Measurements from ENCODE around the gene CLCN7. TPM values are rescaled to one million over a fixed set of nuclear protein-coding genes. Genes with fewer than 3 reads are reported as not detected.

Gene CLCN7
- total RNA-seq, 1 donor from 2014 or later = 45.3 TPM

DNA sequence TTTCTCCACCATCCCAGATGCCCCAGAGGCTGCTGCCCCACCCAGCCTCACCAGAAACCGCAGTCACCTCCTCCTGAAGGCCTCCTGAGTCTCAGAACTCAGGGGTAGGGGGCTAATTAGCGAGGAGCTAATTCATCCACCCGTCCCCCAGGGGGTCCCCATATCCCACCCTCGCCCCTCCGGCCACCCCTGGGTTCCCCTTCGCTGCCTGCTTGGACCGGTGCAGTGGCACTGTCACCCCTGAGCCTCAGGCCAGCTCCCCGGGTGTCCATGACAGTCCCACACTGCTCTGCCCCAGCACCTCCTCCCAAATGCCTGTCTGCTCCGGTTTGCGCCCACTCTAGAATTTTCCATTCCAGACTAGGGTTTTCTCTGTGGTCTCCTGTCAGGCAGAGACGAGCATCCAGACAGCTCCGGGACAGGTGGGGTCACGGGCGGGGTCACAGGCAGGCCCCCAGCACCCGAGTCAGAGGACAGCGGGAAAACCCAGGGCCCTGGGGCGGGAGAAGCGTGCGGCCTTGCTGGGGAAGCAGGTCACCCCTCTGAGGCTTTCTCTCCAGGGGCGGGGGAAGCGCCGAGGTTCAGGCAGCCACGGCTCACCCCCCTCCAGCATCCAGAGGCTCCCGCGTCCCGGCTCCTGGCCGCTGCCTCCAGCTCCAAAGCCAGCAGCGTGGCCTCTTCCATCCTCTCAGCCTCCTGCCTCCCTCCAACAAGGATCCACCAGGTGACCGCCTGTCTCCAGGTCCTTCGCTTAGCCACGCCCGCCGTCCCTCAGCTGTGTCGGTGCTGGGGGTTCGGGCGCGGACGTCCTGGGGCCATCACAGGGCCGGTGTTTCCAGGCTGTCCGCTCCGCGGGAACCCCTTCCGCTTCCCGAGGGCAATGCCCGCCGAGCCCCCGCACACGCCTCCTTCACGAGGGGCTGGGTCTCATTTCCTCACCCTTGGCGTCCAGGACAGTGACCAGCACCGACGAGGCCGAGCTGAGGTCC, 47.1 kb downstream of the CLCN7 start:
- Histone ChIP-seq H3K27me3 (ENCODE audit: low read depth) (no peaks in the 10 kb centered on the region), H3K36me3 (no peaks in the 10 kb centered on the region), H3K27ac (replicated peaks) (no peak overlapping the region), H3K4me3 (peak overlapping the region; percentile 24), H3K4me1 (peaks cover 11% of the 10 kb centered on the region), H3K9me3 (replicated peaks) (no peaks in the 10 kb centered on the region)
- no peak for DNase-seq
- intact Hi-C loops (cut with micrococcal nuclease) = no loop called here
- TF ChIP-seq, protein P1, sequence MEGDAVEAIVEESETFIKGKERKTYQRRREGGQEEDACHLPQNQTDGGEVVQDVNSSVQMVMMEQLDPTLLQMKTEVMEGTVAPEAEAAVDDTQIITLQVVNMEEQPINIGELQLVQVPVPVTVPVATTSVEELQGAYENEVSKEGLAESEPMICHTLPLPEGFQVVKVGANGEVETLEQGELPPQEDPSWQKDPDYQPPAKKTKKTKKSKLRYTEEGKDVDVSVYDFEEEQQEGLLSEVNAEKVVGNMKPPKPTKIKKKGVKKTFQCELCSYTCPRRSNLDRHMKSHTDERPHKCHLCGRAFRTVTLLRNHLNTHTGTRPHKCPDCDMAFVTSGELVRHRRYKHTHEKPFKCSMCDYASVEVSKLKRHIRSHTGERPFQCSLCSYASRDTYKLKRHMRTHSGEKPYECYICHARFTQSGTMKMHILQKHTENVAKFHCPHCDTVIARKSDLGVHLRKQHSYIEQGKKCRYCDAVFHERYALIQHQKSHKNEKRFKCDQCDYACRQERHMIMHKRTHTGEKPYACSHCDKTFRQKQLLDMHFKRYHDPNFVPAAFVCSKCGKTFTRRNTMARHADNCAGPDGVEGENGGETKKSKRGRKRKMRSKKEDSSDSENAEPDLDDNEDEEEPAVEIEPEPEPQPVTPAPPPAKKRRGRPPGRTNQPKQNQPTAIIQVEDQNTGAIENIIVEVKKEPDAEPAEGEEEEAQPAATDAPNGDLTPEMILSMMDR (IDR thresholded peaks at IDR 0.05; ENCODE audit: borderline replicate concordance) = no peak

DNA sequence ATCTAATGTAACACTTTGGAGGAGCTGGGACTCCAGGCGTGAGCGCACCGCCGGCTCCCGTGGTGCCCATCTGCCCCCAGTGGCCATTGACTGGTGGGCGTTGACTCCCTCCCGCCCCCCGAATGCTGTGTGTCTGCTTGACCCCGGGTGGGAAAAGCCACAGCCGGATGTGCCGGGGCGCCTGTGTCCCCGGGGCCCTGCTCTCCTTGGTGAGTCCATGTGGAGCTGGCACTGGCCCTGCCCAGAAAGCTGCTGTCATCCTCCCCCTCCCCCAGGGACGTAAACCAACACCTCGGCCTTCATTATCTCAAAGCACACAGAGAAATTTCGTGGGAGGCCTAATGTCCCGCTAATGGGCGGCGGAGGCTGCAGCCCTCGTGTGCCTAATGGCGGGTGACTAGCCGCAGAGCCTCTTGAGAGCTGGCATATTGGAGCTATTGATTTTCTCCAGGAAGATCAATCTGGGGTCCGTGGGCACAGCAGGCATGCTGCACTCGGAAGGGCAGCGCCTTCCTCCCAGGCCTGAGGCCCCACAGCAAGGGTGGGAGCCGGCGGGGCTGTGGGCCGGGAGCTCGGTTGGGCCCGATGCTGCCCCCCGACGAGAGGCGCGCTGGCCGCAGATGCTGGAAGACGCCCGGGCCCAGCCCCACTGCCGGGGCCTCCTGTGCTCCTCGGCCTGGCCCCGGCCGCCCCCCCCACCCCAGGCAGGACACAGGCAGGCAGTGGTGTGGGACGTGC, 47.9 kb downstream of the CLCN7 start:
- H3K27ac ChIP-seq (replicated peaks) = no peak overlapping the region
- intact Hi-C loops (cut with micrococcal nuclease) = no loop called here
- H3K4me1 ChIP-seq = peaks cover 10% of the 10 kb centered on the region
- no peaks in the 10 kb centered on the region for H3K36me3 ChIP-seq
- no peaks in the 10 kb centered on the region for H3K27me3 ChIP-seq (ENCODE audit: low read depth)
- DNase-seq = no peak
- H3K9me3 ChIP-seq (replicated peaks) = no peaks in the 10 kb centered on the region
- TF ChIP-seq, protein P1 (IDR thresholded peaks at IDR 0.05; ENCODE audit: borderline replicate concordance) = no peak
- H3K4me3 ChIP-seq = no peak overlapping the region

DNA sequence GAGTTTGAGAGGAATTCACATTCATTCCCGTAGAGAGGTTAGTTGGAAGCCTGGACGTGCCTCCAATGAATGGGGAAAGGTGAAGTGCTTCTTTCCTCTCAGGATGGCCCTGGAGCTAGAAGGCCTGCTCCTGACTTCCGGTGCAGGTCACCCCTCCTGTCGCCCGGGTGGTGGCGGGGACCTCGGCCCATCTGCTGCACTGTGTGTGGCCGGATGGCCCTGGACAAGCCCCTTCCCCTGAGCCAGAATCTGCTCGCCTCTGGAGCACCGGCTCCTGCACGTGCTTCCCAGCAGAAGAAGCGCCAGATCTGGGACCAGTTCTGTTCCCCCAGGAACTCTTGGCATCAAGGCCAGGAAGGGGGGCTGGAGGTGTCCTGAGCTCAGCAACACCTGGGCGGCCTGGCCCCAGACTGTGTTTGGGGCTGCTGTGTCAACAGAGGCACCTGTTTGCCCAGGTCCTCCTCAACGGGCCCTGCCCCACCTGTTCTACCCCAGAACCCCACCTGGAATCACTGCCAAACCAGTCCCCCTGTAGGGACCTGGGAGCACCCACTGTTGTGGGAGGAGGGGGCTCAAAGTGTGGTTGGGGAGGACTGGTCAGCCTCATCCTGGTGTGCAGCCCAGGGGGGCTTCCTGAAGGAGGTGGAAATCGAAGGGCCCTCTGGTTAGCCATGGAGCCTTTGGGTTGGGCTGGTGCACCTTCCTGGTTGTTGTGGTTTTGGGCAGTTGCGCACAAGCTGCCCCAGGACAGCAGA, 49.0 kb downstream of the CLCN7 start:
- H3K4me1 ChIP-seq = peaks cover 16% of the 10 kb centered on the region
- no peak overlapping the region for H3K27ac ChIP-seq (replicated peaks)
- intact Hi-C loops (cut with micrococcal nuclease) = no loop called here
- H3K4me3 ChIP-seq = no peak overlapping the region
- no peak for DNase-seq
- TF ChIP-seq, protein P1 (IDR thresholded peaks at IDR 0.05; ENCODE audit: borderline replicate concordance) = no peak
- no peaks in the 10 kb centered on the region for H3K36me3 ChIP-seq
- no peaks in the 10 kb centered on the region for H3K27me3 ChIP-seq (ENCODE audit: low read depth)
- H3K9me3 ChIP-seq (replicated peaks) = no peaks in the 10 kb centered on the region

DNA sequence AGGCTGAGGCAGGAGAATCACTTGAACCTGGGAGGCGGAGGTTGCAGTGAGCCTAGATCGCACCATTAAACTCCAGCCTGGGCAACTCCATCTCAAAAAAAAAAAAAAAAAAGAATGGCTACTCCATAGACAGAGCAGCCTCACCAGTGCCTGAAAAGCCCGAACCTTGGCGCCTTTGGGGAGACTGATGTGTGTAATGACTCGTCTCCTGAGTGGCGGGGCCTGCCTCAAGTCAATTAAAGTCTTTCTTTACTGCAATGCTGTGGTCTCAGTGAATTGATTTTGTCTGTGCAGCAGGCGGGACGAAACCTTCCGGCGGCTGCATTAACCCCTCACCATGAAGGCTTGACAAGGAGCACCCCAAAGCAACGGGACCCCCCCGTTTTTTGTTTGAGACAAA, 50.8 kb downstream of the CLCN7 start:
- peaks cover 31% of the 10 kb centered on the region for H3K4me1 ChIP-seq
- intact Hi-C loops (cut with micrococcal nuclease) = no loop called here
- H3K27me3 ChIP-seq (ENCODE audit: low read depth) = no peaks in the 10 kb centered on the region
- no peaks in the 10 kb centered on the region for H3K36me3 ChIP-seq
- no peak overlapping the region for H3K4me3 ChIP-seq
- no peak for DNase-seq
- H3K9me3 ChIP-seq (replicated peaks) = no peaks in the 10 kb centered on the region
- TF ChIP-seq, protein P1 (IDR thresholded peaks at IDR 0.05; ENCODE audit: borderline replicate concordance) = no peak
- H3K27ac ChIP-seq (replicated peaks) = no peak overlapping the region

DNA sequence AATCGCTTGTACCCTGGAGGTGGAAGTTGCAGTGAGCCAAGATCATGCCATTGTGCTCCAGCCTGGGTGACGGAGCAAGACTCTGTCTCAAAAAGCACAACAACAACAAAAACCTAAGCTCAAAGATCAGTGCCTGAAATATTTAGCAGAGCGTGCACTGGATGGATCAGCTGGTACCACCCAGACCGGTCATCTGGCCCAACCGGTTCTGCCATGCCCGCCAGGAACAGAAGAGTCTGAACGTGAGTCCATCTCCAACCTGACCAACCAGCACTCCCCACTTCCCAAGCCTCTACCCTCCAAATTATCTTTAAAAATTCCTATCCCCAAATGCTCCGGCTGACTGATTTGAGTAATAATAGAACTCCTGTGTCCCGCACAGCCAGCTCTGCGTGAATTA, 52.8 kb downstream of the CLCN7 start:
- peaks cover 7% of the 10 kb centered on the region for H3K36me3 ChIP-seq
- TF ChIP-seq, protein P1 (IDR thresholded peaks at IDR 0.05; ENCODE audit: borderline replicate concordance) = no peak
- no peaks in the 10 kb centered on the region for H3K27me3 ChIP-seq (ENCODE audit: low read depth)
- no peak overlapping the region for H3K4me3 ChIP-seq
- intact Hi-C loops (cut with micrococcal nuclease) = no loop called here
- no peak for DNase-seq
- no peak overlapping the region for H3K27ac ChIP-seq (replicated peaks)
- peaks cover 38% of the 10 kb centered on the region for H3K4me1 ChIP-seq
- H3K9me3 ChIP-seq (replicated peaks) = no peaks in the 10 kb centered on the region
